ENCODE measurements around the gene SERINC3.

Gene SERINC3

GRCh38 chr20:44461142-44461802 lies 60.6 kb downstream of the SERINC3 start:
- DNase-seq: no peak

GRCh38 chr20:44460795-44461141 lies 61.1 kb downstream of the SERINC3 start:
- DNase-seq: no peak

GRCh38 chr20:44459271-44459670 lies 62.6 kb downstream of the SERINC3 start:
- DNase-seq: no peak

GRCh38 chr20:44457016-44457415 lies 64.9 kb downstream of the SERINC3 start:
- no peak for DNase-seq

GRCh38 chr20:44456611-44457010 lies 65.3 kb downstream of the SERINC3 start:
- no peak for DNase-seq

- DNase-seq: no peak
Measured at GRCh38 chr20:44455126-44455525, 66.7 kb downstream of the SERINC3 start.

- no peak for DNase-seq
Measured at GRCh38 chr20:44454306-44454963, 67.4 kb downstream of the SERINC3 start.

- no peak for DNase-seq
Measured at GRCh38 chr20:44450903-44451450, 70.9 kb downstream of the SERINC3 start.

- DNase-seq: no peak
Measured at GRCh38 chr20:44450281-44450889, 71.5 kb downstream of the SERINC3 start.

GRCh38 chr20:44449864-44450263 lies 72.0 kb downstream of the SERINC3 start:
- no peak for DNase-seq

- DNase-seq: no peak
Measured at GRCh38 chr20:44448753-44449546, 72.9 kb downstream of the SERINC3 start.

- DNase-seq: no peak
Measured at GRCh38 chr20:44447827-44448419, 73.9 kb downstream of the SERINC3 start.

Data from femur (tissue), 1 donor.